Nucleus accumbens (tissue), 56 donors: ENCODE measurements around the gene CUL2.
"Not testable (repeated sequence)": the region's sequence is repeated elsewhere in the genome, so short reads cannot be mapped to it uniquely, and the experiment has no call there.

Experiments used
- DNase-seq, 56 donors: peaks; one replicate each; lab custom pipeline; 2025; lab: John Stamatoyannopoulos, UW

CUL2 gene

GRCh38 chr10:35083242-35083641 is 6.9 kb downstream of the CUL2 start:
- no peak for DNase-seq

DNA sequence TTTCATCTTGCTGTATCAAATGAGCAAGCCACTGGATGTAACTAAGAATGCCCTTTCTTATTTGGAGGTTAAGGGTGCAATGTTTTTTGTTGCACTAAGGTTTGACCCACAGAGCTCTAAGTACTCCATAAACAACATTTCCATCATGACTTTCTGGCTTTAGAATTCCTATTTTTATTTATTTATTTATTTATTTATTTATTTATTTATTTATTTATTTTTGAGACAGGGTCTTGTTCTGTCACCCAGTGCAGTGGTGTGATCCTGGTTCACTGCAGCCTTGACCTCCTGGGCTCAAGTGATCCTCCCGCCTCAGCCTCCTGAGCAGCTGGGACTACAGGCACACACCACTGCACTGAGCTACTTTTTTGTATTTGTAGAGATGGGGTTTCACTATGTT is 9.9 kb downstream of the CUL2 start:
- DNase-seq = not testable (repeated sequence)

GRCh38 chr10:35079763-35080162 is 10.4 kb downstream of the CUL2 start:
- peak in 3 of 56 donors; percentile 0 to 15 (median 4) for DNase-seq

DNA sequence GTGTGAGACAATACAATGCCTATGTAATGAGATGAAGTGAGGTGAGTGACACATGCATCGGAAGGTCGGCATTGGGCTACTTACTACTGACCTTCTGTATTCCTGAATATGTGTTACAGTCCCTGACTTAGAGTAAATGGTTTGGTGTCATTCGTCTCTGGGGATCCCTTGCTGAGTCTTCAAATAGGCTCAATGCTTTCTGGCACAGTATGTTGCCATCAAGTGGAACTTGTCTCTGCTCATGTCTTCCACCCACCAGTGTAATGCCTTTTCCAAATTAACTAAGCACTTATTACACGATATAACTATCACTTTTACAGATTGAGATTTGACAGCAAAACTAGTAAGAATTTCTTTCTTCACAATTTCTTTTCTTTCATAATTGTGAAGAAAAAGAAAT is 10.9 kb downstream of the CUL2 start:
- DNase-seq = no peak

DNA sequence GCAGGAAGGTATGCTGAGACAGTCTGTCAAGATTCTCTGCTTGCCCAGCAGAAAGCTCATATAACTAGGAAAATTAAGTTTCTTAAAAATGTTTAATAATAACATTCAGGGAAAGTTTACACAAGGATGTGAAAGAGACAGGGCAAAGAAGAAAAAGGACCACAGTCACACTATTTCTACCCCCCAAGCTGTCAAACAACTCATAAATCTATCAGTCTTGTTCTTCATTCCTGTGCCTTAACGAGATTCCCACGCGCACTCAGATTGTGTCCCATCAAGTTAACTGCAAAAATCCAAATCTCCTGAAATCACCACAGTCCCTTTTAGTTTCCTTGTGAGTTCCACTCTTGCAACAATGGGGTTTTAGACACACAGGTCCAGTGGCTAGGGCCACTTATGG is 14.9 kb downstream of the CUL2 start:
- no peak for DNase-seq

DNA sequence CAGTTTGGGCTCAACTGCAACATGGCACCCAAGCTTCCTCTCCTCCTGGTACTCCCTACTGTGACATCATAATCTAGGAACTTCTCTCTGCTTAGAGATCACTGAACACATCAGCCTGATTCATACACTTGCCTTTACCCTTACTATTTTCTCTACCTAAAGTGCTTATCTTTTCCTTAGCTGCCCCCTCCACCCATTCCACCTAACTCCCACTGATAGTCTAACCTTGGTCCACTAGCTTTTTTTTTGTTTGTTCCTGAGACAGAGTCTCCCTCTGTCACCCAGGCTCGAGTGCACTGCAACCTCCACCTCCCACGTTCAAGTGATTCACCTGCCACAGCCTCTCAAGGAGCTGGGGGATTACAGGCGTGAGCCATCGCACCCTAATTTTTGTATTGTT is 15.9 kb downstream of the CUL2 start:
- peak in 5 of 56 donors; percentile 4 to 14 (median 5) for DNase-seq

DNA sequence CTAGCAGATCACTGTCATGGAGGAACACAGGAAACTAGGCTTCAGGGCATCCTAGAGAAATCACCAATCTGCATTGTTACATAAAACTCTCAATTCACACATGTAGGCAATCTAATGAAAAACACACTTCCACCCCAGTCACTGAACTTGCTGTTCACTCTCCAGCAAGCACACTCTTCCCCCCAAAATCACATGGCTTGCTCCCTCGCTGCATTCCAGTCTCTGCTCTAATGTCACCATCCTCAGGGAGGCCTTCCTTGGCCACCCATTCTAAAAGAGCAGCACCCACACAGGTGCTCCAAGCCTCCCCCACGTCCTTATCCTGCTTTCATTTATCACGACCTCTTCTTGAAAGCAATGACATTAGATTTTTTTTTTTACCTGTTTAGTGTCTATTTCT is 19.6 kb downstream of the CUL2 start:
- peak in 2 of 56 donors; percentile 1 to 10 for DNase-seq

GRCh38 chr10:35063837-35064454 is 26.2 kb downstream of the CUL2 start:
- DNase-seq = no peak

GRCh38 chr10:35059481-35059880 is 30.7 kb downstream of the CUL2 start:
- no peak for DNase-seq

DNA sequence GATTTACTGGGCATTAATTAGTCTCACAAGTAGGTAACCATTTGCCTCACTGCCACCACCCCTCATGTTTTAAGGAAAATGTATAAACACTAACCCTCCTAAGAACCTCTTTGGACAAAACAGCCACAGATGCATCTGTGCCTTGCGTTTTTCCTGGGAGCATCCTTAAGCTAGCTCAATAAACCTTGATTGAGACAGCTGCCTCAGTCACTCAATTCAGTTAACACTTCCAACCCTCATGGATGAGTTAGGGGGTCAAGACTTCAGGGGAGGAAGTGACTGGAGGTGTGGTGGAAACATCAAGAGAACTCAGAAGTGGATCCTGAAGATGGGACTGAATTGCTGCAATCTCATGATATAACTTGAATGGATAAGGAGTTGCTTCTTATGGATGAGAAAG is 31.5 kb downstream of the CUL2 start:
- no peak for DNase-seq

GRCh38 chr10:35058134-35058533 is 32.0 kb downstream of the CUL2 start:
- DNase-seq = no peak

GRCh38 chr10:35056686-35057085 is 33.5 kb downstream of the CUL2 start:
- DNase-seq = no peak

DNA sequence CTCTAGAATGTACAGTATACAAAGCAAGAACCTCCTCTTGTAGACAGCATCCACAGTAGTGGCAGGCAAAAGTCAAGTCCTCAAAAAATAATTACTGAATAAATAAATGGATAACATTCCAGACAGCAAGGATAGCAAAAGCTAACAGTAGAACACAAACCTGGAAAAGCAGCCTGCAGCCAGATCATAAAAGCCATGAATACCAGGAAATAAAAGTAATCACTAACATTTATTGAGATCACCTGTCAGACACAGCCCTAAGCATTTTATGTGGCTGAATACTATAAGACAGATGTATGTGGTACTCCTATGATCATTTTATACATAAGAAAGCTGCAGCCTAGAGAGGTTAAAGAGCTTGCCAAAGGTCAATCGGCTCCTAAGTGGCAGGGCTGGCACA is 34.0 kb downstream of the CUL2 start:
- DNase-seq = no peak

DNA sequence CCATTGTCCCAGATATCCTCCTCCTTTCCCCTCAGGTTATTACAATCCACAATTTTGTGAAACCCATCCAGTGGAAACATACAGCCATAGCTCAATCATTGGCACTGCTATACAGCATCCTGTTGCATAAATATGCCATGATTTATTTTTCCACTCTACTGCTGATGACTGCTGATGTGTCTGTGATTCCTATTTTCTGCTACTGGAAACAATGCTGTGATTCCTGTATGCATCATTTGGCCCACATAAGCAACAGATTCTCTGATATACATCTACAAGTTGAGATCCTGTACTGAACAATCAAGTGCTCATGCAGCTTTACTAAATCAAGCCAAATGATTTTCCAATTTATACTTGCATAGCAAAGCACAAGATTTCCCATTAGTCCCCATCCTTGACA is 39.6 kb downstream of the CUL2 start:
- DNase-seq = no peak

GRCh38 chr10:35046074-35046473 is 44.1 kb downstream of the CUL2 start:
- no peak for DNase-seq

DNA sequence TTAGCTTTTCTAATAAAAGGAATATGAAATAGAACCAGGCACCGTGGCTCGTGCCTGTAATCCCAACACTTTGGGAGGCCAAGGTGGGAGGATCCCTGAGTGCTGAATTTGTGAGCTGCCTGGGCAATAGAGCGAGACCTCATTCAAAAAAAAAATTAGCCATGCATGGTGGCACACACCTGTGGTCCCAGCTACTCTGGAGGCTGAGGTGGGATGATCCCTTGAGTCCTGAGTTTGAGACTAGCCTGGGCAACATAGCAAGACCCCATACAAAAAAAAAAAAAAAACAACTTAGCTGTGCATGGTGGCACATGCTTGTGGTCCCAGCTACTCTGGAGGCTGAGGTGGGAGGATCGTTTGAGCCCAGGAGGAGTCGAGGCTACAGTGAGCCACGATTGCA is 44.9 kb downstream of the CUL2 start:
- not testable (repeated sequence) for DNase-seq

GRCh38 chr10:35043796-35044344 is 46.3 kb downstream of the CUL2 start:
- DNase-seq = no peak

DNA sequence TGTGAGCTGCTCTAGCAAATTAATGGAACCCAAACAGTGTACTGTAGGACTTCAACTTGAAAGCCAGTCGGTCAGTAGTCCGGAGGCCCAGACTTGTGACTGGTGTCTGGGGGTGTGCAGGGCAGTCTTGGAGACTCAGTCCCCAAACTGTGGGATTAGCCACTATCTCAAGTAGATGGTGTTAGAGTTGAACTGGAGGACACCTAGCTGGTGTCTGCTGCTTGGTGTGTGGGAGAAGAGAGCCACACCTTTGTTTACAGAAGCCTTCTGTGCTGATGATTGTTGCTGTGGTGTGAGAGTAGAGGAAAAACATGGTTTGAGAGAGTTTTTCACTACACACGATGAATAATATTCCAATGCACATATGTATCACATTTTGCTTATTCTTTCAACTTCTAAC is 47.4 kb downstream of the CUL2 start:
- no peak for DNase-seq

DNA sequence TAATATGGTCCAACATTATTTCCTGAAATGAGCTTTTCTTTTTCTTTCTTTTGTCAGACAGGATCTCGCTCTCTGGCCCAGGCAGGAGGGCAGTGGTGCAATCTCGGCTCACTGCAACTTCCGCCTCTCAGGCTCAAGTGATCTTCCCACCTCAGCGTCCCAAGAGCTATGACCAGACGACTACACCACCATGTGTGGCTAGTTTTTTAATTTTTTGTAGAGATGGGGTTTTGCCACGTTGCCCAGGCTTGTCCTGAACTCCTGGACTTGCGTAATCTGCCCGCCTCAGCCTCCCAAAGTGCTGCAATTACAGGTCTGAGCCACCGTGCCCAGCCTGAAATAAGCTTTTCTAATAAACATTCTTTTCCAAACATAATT is 48.6 kb downstream of the CUL2 start:
- DNase-seq = no peak

- DNase-seq = no peak
Observed at GRCh38 chr10:35040760-35041501, 49.2 kb downstream of the CUL2 start.

DNA sequence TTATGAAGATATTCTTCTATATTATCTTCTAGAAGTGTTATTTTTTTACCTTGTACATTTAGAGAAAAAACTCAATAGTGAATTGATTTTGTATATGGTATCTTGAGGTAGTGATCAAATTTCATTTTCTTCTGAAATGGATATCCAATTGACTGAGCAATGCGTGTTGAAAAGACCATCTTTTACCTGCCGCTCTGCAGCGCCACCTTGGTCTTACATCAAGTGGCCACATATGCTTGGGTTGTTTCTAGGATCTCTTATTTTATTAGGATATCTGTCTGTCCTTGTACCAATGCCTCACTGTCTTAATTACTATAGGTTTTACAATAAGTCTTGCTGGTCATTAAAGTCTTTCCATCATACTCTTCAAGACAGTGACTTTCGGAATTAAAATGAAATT is 53.0 kb downstream of the CUL2 start:
- no peak for DNase-seq

DNA sequence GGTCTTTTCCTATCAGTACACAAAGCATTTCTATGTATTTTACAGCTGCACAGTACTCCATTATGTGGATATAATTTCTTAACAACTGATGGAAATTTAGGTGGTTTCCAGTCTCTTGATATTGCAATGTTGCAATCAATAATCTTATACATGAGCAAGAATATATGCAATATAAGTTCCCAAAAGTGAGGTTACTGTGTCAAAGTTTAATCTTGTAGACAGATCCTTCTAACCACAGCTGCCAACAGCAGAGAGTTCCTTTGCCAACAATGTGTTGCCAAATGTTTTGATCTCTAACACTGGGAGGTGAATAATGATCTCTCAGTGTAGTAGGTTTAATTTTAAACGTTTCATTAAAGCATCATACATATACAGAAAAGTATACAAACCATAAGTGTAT is 54.5 kb downstream of the CUL2 start:
- no peak for DNase-seq
